HEK293 (cell line): ENCODE results near the gene PNLDC1.

Source experiments
- BCL11B ChIP-seq: fragments of 450-650 bp; formaldehyde crosslinking; IDR thresholded peaks from 2 replicates; pipeline ENCODE4 v1.5.1; 2016; ENCODE audit warnings: low read depth, missing biosample characterization, missing genetic modification characterization
- CTCF ChIP-seq: fragments of 450-650 bp; formaldehyde crosslinking; IDR thresholded peaks from 2 replicates; pipeline ENCODE4 v1.5.1; 2016; ENCODE audit warnings: missing biosample characterization, missing genetic modification characterization
- HOXA7 ChIP-seq: sonication (generic); formaldehyde crosslinking; IDR thresholded peaks from 2 replicates; pipeline ENCODE4 v1.8.1; 2022; ENCODE audit warnings: missing genetic modification reagents, borderline replicate concordance
- KLF10 ChIP-seq: fragments of 450-650 bp; IDR thresholded peaks from 2 replicates; pipeline ENCODE4 v1.5.1; 2018; ENCODE audit warnings: missing biosample characterization, mild to moderate bottlenecking, missing genetic modification characterization
- OSR2 ChIP-seq: fragments of 450-650 bp; formaldehyde crosslinking; IDR thresholded peaks from 2 replicates; pipeline ENCODE4 v1.5.1; 2016; ENCODE audit warnings: missing biosample characterization, missing genetic modification characterization
- PRDM10 ChIP-seq: fragments of 450-650 bp; formaldehyde crosslinking; IDR thresholded peaks from 2 replicates; pipeline ENCODE4 v1.5.1; 2016; ENCODE audit warnings: missing biosample characterization, missing genetic modification characterization
- RBAK ChIP-seq: fragments of 450-650 bp; formaldehyde crosslinking; IDR thresholded peaks from 2 replicates; pipeline ENCODE4 v1.5.1; 2016; ENCODE audit warnings: missing biosample characterization, missing genetic modification characterization
- TRIM28 ChIP-seq: IDR thresholded peaks from 2 replicates; pipeline ENCODE4 v1.6.1; 2011; ENCODE audit warnings: low read length, control low read depth, borderline replicate concordance
- YY1 ChIP-seq: fragments of 450-650 bp; formaldehyde crosslinking; IDR thresholded peaks from 2 replicates; pipeline ENCODE4 v1.5.1; 2018; ENCODE audit warnings: missing biosample characterization, missing genetic modification characterization
- ZBTB10 ChIP-seq: fragments of 450-650 bp; formaldehyde crosslinking; IDR thresholded peaks from 2 replicates; pipeline ENCODE4 v1.5.1; 2016; ENCODE audit warnings: missing biosample characterization, missing genetic modification characterization
- ZBTB17 ChIP-seq: fragments of 450-650 bp; formaldehyde crosslinking; IDR thresholded peaks from 2 replicates; pipeline ENCODE4 v1.5.1; 2016; ENCODE audit warnings: missing biosample characterization, missing genetic modification characterization
- ZBTB48 ChIP-seq: fragments of 450-650 bp; formaldehyde crosslinking; IDR thresholded peaks from 2 replicates; pipeline ENCODE4 v1.5.1; 2016; ENCODE audit warnings: missing biosample characterization, missing genetic modification characterization
- ZFP37 ChIP-seq: fragments of 450-650 bp; formaldehyde crosslinking; IDR thresholded peaks from 2 replicates; pipeline ENCODE4 v1.5.1; 2016; ENCODE audit warnings: missing biosample characterization, missing genetic modification characterization
- ZIC2 ChIP-seq: fragments of 450-650 bp; formaldehyde crosslinking; IDR thresholded peaks from 2 replicates; pipeline ENCODE4 v1.5.1; 2016; ENCODE audit warnings: missing biosample characterization, missing genetic modification characterization
- ZNF112 ChIP-seq: fragments of 450-650 bp; formaldehyde crosslinking; IDR thresholded peaks from 2 replicates; pipeline ENCODE4 v1.5.0; 2017; ENCODE audit warnings: missing biosample characterization, missing genetic modification characterization
- ZNF114 ChIP-seq: fragments of 450-650 bp; formaldehyde crosslinking; IDR thresholded peaks from 2 replicates; pipeline ENCODE4 v1.5.0; 2017; ENCODE audit warnings: missing biosample characterization, missing genetic modification characterization
- ZNF132 ChIP-seq: fragments of 450-650 bp; formaldehyde crosslinking; IDR thresholded peaks from 2 replicates; pipeline ENCODE4 v1.5.1; 2017; ENCODE audit warnings: missing biosample characterization, missing genetic modification characterization, borderline replicate concordance
- ZNF155 ChIP-seq: fragments of 450-650 bp; formaldehyde crosslinking; IDR thresholded peaks from 2 replicates; pipeline ENCODE4 v1.5.1; 2016; ENCODE audit warnings: missing biosample characterization, missing genetic modification characterization
- ZNF18 ChIP-seq: fragments of 450-650 bp; formaldehyde crosslinking; IDR thresholded peaks from 2 replicates; pipeline ENCODE4 v1.5.1; 2016; ENCODE audit warnings: missing biosample characterization, missing genetic modification characterization
- ZNF214 ChIP-seq: fragments of 450-650 bp; formaldehyde crosslinking; IDR thresholded peaks from 2 replicates; pipeline ENCODE4 v1.5.1; 2017; ENCODE audit warnings: missing biosample characterization, mild to moderate bottlenecking, missing genetic modification characterization, borderline replicate concordance
- ZNF223 ChIP-seq: fragments of 450-650 bp; formaldehyde crosslinking; IDR thresholded peaks from 2 replicates; pipeline ENCODE4 v1.5.1; 2016; ENCODE audit warnings: missing biosample characterization, missing genetic modification characterization
- ZNF37A ChIP-seq: fragments of 450-650 bp; IDR thresholded peaks from 2 replicates; pipeline ENCODE4 v1.5.1; 2018; ENCODE audit warnings: missing biosample characterization, missing genetic modification characterization
- ZNF513 ChIP-seq: fragments of 450-650 bp; IDR thresholded peaks from 2 replicates; pipeline ENCODE4 v1.5.1; 2018; ENCODE audit warnings: missing biosample characterization, missing genetic modification characterization
- ZNF514 ChIP-seq: fragments of 450-650 bp; formaldehyde crosslinking; IDR thresholded peaks from 2 replicates; pipeline ENCODE4 v1.5.1; 2016; ENCODE audit warnings: missing biosample characterization, missing genetic modification characterization
- ZSCAN23 ChIP-seq: fragments of 450-650 bp; formaldehyde crosslinking; IDR thresholded peaks from 2 replicates; pipeline ENCODE4 v1.5.1; 2016; ENCODE audit warnings: missing biosample characterization, missing genetic modification characterization
- ZXDB ChIP-seq: fragments of 450-650 bp; formaldehyde crosslinking; IDR thresholded peaks from 2 replicates; pipeline ENCODE4 v1.5.1; 2016; ENCODE audit warnings: missing biosample characterization, missing genetic modification characterization

The PNLDC1 gene

GRCh38 chr6:159761873-159762680 is 38.0 kb upstream of the PNLDC1 start, which contains the start of gene ACAT2 (continued):
- no peak for TF ChIP-seq ZNF18 (tag by site-specific recombination)
- no peak for TF ChIP-seq ZNF132
- peak; percentile 46; the same call in 1 of the 2 replicates for TF ChIP-seq CTCF
- no peak for TF ChIP-seq ZBTB10 (tag by site-specific recombination)
- TF ChIP-seq BCL11B = peak; percentile 92; the same call in 1 of the 2 replicates
- peak; percentile 77 for TF ChIP-seq ZFP37 (tag by site-specific recombination)
- TF ChIP-seq ZBTB48 = peak; percentile 99
- TF ChIP-seq PRDM10 (tag by site-specific recombination) = peak; percentile 99
- peak; percentile 97 for TF ChIP-seq ZBTB17 (tag by site-specific recombination)
- TF ChIP-seq ZNF114 (tag by site-specific recombination) = no peak
- peak; percentile 82; the same call in 1 of the 2 replicates for TF ChIP-seq ZSCAN23 (tag by site-specific recombination)
- no peak for TF ChIP-seq ZNF155 (tag by site-specific recombination)
- peak; percentile 92 for TF ChIP-seq ZXDB (tag by site-specific recombination)
- no peak for TF ChIP-seq ZNF223 (tag by site-specific recombination)
- TF ChIP-seq OSR2 = no peak
- TF ChIP-seq ZNF514 = no peak
- TF ChIP-seq TRIM28 = peak; percentile 22; the same call in 1 of the 2 replicates
- no peak for TF ChIP-seq ZNF112 (tag by site-specific recombination)
- TF ChIP-seq ZNF37A (tag by site-specific recombination) = no peak
- TF ChIP-seq ZIC2 = peak; percentile 62
- no peak for TF ChIP-seq HOXA7 (CRISPR knock-in tag)
- TF ChIP-seq KLF10 = peak; percentile 95
- no peak for TF ChIP-seq ZNF513 (tag by site-specific recombination)
- peak; percentile 50; the same call in 1 of the 2 replicates for TF ChIP-seq YY1 (tag by site-specific recombination)
- TF ChIP-seq ZNF214 (tag by site-specific recombination) = no peak
- TF ChIP-seq RBAK (tag by site-specific recombination) = no peak
